Lung (tissue), 12 donors: Measurements from ENCODE around the gene SLC2A10. TPM values are rescaled to one million over a fixed set of nuclear protein-coding genes. Genes with fewer than 3 reads are reported as not detected.

Source experiments
- ATAC-seq: fragments of 200-7000 bp; cut with Tn5 transposase; one replicate; pipeline ENCODE4 v1.9.1; 2020; ENCODE audit warnings: moderate number of reproducible peaks; ENCODE audit not compliant: insufficient read depth, low FRiP score
- DNase-seq, 3 donors: peaks; one replicate each; pipeline ENCODE4 v3.0.0-alpha.2; 2013 to 2017
- H3K27ac ChIP-seq, 2 donors: one replicate each; pipeline ENCODE4 v1.5.1; 2013; ENCODE audit warnings: mild to moderate bottlenecking in 2 of 2, moderate library complexity in 2 of 2, control low read depth in 1 of 2, inconsistent platforms in 1 of 2, low read depth in 1 of 2, low read length in 1 of 2
- H3K27me3 ChIP-seq, 3 donors: one replicate each; pipeline ENCODE4 v1.5.1; 2013; ENCODE audit warnings: low read length in 2 of 3; ENCODE audit not compliant: control insufficient read depth in 3 of 3, insufficient read depth in 3 of 3
- H3K36me3 ChIP-seq, 4 donors: one replicate each; pipeline ENCODE4 v1.5.1; 2013; ENCODE audit warnings: low read length in 4 of 4, mild to moderate bottlenecking in 1 of 4, moderate library complexity in 1 of 4; ENCODE audit not compliant: control insufficient read depth in 4 of 4, insufficient read depth in 4 of 4
- H3K4me1 ChIP-seq, 5 donors: one replicate each; pipeline ENCODE4 v1.5.1; 2013; ENCODE audit warnings: low read length in 5 of 5, mild to moderate bottlenecking in 2 of 5, moderate library complexity in 1 of 5; ENCODE audit not compliant: control insufficient read depth in 5 of 5, insufficient read depth in 5 of 5
- H3K4me3 ChIP-seq: one replicate; pipeline ENCODE4 v1.5.1; 2013; ENCODE audit warnings: mild to moderate bottlenecking, control low read depth, moderate library complexity
- H3K9ac ChIP-seq, 2 donors: one replicate each; pipeline ENCODE4 v1.5.1; 2013; ENCODE audit warnings: low read length in 2 of 2, control low read depth in 1 of 2; ENCODE audit not compliant: insufficient read depth in 1 of 2
- H3K9me3 ChIP-seq, 4 donors: one replicate each; pipeline ENCODE4 v1.5.1; 2013; ENCODE audit warnings: low read length in 3 of 4, mild to moderate bottlenecking in 1 of 4, moderate library complexity in 1 of 4; ENCODE audit not compliant: control insufficient read depth in 4 of 4, insufficient read depth in 3 of 4
- WGBS, 2 donors: extraction: QIAGEN DNeasy Blood & Tissue Kit; methylation state at CpG; one replicate each; pipeline ENCODE4 v1.1.7; 2013; 5-methylcytosine and 5-hydroxymethylcytosine counted together
- polyA plus RNA-seq, 2 donors: library from polyadenylated mRNA; stranded (reverse); fragments of 200-250 nt; gene quantifications; one replicate each; pipeline ENCODE4 v1.2.1, GENCODE V29; 2013
- total RNA-seq, 2 donors: library from RNA; depleted of rRNA in 1 of 2; stranded (reverse); fragments of >200 nt in 1 of 2; gene quantifications; one replicate each; pipeline ENCODE4 v1.2.1, GENCODE V29; 2014 to 2021
- TF ChIP-seq, protein P1 (sequence below): IDR thresholded peaks from 2 replicates; pipeline ENCODE4 v1.5.1; 2012; ENCODE audit warnings: mild to moderate bottlenecking; ENCODE audit errors: control extremely low read depth, extremely low read depth
- donor health status: control.
- donor health status: control.
- donor health status: Bipolar disorder and iron deficiency.
- donor health status: healthy.
- donor health status: DM: yes; HTN: yes; CAD: no.

Gene SLC2A10
- total and polyA plus RNA-seq, 4 donors, result 7.4 to 20.6 (median 12.1) TPM

DNA sequence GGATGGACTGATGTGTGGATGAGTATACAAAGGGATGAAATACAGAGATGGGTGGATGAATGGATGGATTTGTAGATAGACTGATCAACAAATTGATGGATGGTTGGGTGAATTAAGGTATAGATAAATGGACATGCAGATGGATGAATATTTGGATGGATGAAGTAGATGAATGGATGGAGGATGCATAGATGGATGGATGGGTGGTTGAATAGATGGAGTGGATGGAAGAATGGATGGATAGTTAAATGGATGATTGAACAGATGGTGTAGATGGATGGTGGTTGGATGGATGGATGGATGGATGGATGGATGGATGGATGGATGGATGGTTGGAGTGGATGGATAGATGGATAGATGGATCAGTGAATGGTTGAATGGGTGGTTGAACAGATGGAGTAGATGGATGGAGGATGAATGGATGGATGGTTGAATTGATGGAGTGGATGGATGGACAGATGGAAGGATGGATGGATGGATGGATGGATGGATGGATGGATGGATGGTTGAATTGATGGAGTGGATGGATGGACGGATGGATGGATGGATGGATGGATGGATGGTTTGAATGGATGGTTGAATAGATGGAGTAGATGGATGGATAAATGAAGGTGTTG is 15.0 kb downstream of the SLC2A10 start:
- Histone ChIP-seq H3K27ac (no peak overlapping the region), H3K9me3 (peaks cover 0 to 9% (median 3%) of the 10 kb centered on the region in 4 donors), H3K9ac (no peak overlapping the region), H3K27me3 (no peaks in the 10 kb centered on the region), H3K4me3 (no peak overlapping the region), H3K36me3 (peaks cover 0 to 10% (median 7%) of the 10 kb centered on the region in 4 donors), H3K4me1 (no peaks in the 10 kb centered on the region)
- DNase-seq (no peak), ATAC-seq (no peak)
- 44 to 53% methylated on average over 1 of the region's 1 CpG for WGBS, 2 donors
- TF ChIP-seq, protein P1, sequence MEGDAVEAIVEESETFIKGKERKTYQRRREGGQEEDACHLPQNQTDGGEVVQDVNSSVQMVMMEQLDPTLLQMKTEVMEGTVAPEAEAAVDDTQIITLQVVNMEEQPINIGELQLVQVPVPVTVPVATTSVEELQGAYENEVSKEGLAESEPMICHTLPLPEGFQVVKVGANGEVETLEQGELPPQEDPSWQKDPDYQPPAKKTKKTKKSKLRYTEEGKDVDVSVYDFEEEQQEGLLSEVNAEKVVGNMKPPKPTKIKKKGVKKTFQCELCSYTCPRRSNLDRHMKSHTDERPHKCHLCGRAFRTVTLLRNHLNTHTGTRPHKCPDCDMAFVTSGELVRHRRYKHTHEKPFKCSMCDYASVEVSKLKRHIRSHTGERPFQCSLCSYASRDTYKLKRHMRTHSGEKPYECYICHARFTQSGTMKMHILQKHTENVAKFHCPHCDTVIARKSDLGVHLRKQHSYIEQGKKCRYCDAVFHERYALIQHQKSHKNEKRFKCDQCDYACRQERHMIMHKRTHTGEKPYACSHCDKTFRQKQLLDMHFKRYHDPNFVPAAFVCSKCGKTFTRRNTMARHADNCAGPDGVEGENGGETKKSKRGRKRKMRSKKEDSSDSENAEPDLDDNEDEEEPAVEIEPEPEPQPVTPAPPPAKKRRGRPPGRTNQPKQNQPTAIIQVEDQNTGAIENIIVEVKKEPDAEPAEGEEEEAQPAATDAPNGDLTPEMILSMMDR, result no peak

- H3K4me1 ChIP-seq, result no peaks in the 10 kb centered on the region
- peaks cover 0 to 13% (median 10%) of the 10 kb centered on the region in 4 donors for H3K36me3 ChIP-seq
- DNase-seq (no peak), ATAC-seq (no peak)
- H3K9ac ChIP-seq, result no peak overlapping the region
- TF ChIP-seq, protein P1, result no peak
- 95 to 97% methylated on average over 27 of the region's 27 CpGs for WGBS, 2 donors
- H3K27me3 ChIP-seq, result no peaks in the 10 kb centered on the region
- H3K27ac ChIP-seq, result no peak overlapping the region
- H3K4me3 ChIP-seq, result no peak overlapping the region
- peaks cover 0 to 10% (median 3%) of the 10 kb centered on the region in 4 donors for H3K9me3 ChIP-seq
These were observed 16.0 kb downstream of the SLC2A10 start for GRCh38 chr20:46725186-46726165.

DNA sequence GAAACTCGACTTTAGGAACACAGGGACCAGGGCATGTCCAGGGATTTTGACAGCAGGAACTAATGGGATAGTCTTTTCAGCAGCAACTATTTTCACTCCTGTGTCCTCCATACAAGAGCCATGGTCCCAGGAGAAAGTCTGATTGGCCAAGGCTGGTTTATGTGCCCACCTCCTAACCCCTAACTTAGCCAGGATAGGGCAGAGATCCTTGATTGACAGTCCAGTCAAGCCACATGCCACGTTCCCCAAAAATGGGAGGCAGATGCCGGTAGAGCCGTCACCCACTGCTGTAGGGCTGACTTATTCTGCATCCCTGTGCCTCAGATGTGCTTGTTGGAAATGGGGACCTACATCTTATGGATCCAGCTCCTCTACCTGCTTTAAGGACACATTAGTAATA is 22.3 kb downstream of the SLC2A10 start:
- Histone ChIP-seq H3K27me3 (no peaks in the 10 kb centered on the region), H3K27ac (no peak overlapping the region), H3K36me3 (peaks cover 0 to 21% (median 10%) of the 10 kb centered on the region in 4 donors), H3K9me3 (peaks cover 0 to 2% (median 0%) of the 10 kb centered on the region in 4 donors), H3K4me3 (no peak overlapping the region), H3K4me1 (no peaks in the 10 kb centered on the region), H3K9ac (no peak overlapping the region)
- 86 to 90% methylated on average over 4 of the region's 4 CpGs for WGBS, 2 donors
- TF ChIP-seq, protein P1, result no peak
- ATAC-seq (no peak), DNase-seq (no peak)
